Right forelimb (tissue), 1 donor: Measurements from ENCODE around the gene CDRT4.
A peak's percentile ranks its signal among the peaks of the same experiment; 100 is the strongest.

Experiments used
- DNase-seq: peaks from one replicate; pipeline ENCODE4 v3.0.0-alpha.2; 2018

Gene CDRT4

DNA sequence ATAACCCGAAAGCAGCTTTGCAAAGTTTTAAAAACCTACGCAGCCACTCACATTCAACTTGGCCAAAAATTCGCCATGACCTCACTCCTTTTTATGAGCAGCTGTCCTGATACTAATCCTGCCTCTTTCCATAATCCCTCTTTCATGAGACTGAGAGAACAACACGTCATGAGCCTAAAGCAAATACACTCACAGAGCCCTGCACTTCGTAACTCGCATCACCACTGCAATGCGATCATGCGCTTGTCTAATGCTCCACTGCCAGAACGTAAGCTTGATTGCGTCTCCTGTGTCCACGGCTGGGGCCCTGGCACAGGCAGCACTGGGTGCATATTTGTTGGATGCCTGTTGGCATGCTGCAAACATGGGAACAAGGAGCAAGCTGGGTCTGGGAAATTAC, 36.2 kb downstream of the CDRT4 start:
- peak; percentile 67 for DNase-seq

DNA sequence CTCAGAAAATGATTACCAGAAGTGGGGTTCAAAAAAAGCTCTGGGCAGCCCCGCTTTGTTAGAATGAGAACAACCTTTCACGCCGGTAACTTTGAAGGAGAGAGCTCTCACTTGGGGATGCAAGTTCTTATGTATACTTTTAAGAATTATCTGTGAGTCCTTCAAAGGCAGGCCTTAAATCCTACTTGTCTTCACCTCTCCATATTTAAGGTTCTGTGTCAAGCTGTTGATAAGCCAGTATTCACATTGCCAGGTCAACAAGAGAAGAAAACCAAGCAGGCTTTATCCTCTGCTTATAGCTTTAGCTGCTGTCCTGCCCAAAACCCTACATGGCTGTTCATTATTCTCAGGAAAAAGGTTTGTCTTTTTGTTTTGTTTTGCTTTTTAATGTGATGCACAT, 42.9 kb downstream of the CDRT4 start:
- DNase-seq: no peak

DNA sequence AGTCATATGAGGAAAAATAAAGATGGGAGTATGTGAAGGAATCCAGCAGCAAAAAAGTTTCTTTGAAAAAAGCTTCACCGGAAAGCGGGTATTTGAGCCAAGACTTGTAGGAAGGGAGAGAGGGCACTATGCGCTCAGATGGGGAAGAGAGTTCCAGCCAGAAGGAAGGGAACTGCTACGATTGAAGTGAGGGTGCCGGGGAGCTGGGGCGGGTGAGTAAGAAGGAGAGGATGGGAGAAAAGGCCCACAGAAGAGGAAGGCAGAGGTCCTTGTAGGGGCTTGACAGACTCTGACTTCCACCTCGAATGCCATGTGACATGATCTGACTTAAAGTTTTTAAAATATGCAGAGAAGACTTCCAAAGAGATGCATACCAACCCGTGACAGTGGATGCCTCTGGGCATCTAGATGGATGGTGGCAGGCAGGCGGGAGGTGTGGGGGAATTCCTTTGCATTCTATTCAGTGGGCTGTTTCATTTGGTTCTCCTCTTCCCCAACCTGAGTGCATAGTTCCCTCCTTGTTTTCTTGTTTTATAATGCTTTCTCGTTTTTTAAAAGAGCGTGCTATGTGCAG, 44.9 kb downstream of the CDRT4 start:
- no peak for DNase-seq

DNA sequence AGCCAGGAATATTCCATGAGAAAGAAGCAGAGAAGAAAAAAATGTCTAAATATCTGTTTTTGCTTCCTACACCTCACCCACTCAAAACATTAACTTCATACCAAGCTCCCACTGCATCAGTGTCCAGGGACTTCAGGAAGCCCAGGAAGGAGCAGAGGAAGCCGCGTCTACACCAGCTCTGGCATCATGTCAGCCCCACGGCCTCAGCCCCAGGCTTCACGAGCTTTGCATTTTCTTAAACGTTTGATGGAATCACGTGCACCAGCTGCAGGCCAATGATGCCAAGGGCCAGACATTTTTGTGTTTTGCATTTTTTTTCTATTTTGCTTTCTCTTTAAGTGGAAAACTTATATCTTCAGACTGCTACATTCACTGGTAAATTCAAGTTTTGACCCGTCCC, 48.6 kb downstream of the CDRT4 start:
- DNase-seq: no peak

DNA sequence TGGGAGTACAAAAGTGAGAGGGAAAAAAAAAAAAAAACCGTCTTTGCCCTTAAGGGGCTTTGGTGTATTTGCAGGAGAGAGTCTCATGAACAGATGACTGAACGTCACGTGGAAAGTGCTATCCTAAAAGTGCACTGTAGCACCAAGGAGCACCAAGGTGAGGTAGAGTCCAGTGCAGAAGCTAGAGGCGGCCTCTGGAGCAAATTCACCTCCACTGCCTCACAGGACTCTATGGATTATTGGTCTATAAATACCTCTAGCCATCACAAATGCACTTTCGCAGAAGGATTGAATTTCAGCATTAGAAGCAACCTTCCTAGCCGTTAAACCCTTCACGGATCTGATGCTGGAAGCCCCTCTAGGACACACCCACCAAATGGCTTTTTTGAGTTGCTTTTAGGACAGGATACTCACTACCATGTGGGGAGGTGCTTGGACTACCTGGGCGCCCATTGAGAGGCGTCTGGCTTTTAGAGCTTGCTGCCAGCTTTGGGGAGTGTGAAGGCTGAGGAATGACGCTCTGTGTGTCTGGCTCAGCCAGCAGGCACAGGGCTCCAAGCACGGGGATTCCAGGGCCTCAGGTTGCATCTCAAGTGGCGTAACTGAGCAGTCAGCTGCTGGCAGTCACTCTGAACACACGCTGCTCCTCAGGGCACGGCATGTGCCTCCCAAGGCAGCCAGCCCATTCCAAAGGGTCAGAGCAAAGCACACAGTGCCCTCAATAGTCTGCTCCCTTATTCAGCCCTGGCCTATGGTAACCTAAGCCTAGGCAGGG, 52.7 kb downstream of the CDRT4 start:
- peak; percentile 75 for DNase-seq

DNA sequence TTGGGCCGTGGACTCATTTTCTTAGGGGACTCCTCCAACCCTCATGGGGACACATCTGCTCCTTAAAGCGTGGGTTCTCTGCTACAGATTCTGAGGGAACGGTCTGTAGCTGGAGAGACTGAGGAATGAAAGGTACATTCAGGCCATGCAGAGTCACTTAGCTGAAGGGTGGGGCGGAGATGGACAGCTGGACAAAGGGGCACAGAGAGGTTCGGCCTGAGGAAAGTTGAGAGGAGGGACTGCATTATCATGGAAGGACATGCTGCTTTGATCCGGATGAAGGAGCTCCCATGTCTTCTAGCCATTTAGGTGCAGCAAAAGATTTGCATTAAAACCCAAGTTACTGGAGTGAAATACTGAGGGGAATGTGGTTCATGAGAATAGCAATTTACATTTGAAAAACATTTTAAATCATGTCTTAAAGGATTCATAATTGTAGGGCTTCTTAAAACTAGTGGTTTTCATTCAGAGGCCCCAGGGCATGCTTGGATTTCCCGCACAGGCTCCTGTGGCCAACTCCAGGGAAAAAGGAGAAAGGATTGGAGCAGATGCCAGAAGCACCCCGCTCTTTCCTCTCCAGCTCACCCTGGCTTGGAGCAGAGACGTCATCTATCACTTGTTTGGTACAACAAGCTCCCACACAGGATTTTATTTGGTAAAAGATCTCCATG, 54.2 kb downstream of the CDRT4 start:
- DNase-seq: no peak

DNA sequence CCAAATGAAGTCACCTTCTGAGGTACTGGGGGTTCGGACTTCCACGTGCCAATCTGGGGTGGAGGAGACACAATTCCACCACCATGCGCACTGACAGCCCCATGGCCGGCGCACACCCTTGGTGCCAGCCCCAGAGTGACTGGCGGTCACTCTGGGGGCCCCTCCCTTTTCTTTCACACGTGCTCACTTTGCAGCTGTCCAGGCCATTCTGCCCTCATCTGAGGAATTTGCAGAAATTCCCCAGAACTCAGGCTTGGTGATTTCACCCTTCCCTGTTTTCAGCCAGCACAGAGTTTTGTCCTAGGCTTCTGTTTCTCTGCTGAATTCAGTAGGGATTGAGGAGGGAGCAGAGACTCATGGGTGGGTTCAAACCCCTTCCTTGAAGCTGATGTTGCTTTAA, 54.8 kb downstream of the CDRT4 start:
- DNase-seq: no peak

- DNase-seq: no peak
Observed at GRCh38 chr17:15411384-15412198, 55.8 kb downstream of the CDRT4 start.

DNA sequence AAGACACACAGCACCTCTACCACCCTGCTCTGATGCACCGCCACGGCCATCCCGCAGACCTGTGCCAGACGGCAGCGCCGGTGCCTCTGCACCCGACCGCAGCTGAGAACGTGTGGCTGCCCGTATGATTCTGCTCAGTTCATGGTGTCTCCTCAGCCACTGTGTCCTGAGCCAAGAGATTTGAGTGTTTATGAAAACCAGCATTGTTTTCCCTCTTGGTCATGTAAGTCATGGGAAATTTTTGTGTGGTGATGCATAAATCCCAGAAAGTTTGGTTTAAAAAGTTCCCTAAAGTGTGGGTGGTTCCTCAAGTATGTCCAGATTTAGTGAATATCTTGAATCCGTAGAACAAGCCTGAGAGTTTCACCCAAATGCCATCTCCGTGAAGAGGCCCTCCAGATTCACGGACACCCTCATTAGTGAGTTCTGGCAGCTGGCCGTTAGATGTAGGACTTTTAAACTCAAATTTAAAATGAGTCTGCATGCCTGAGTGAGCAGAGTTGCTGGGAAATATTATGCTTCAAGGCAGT, 57.6 kb downstream of the CDRT4 start:
- DNase-seq: peak; percentile 64

DNA sequence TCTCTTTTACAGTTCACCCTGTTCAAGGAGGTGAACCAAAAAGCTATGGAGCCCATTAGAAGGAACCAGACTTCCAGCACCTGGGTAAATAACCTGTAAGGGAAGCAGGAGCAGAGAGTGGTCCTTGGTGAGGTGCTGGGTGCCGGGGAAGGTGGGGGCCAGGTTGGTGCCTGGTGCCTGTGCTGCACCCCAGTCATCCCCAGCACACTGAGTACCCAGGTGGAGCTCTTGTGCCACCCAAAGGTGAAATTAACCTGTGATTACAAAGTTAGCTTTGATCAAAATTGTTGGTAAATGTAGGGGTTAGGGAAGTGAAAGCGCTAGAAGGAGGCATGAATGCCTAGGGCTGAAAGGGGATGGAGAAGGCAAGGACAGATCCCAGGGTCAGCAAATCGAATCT, 58.6 kb downstream of the CDRT4 start:
- DNase-seq: no peak

DNA sequence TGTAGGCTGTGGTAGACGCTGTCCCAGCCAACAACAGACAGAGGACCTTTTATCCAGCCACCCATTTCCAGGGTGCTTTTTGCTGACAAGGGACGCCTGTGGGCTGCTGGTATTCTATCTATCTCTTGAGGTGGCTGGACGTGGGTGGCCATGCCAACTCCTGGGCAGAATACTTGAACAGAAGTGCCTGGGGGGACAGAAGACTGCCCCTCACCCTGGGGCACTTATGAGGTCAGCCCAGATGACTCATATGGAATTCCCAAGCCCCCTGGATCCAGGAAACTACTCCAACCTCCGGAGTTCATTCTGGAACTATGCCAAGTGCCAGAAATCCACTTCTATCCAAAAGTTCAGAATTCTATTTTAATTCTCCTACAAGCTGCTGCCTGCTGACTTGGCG, 61.3 kb downstream of the CDRT4 start:
- DNase-seq: no peak

- no peak for DNase-seq
Observed at GRCh38 chr17:15405058-15405415, 62.4 kb downstream of the CDRT4 start.

- DNase-seq: no peak
Observed at GRCh38 chr17:15404106-15405057, 63.0 kb downstream of the CDRT4 start.

DNA sequence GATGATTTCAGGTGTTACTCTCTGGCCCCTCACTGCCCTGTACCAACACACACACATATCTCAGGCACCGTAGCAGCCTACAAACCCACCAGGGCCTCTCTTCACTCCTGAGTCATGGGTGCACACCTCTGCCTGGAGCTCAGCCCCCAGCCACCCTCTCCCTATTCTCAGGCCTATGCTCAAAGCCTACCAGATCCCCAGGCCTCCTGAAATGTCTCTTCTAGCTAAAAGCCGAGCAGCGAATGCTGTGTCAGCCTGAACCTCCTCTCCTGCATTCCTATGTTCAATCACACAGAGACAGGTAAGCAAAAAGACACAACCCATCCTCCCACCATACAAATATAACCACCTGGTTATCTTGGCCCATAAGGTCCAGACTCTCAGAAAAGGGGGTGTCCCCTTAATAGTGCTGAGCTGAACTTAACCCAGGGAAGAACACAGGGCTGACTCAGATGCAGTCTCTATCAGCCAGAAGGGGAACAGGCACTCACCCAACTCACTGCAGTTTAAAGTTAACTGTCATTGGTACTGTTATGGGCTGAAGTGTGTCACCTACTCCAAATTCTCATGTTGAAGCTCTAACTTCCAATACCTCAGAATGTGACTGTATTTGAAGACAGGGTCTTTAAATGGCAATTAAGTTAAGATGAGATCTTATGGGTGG, 64.0 kb downstream of the CDRT4 start:
- no peak for DNase-seq

GRCh38 chr17:15399443-15399842, 68.0 kb downstream of the CDRT4 start:
- DNase-seq: no peak

DNA sequence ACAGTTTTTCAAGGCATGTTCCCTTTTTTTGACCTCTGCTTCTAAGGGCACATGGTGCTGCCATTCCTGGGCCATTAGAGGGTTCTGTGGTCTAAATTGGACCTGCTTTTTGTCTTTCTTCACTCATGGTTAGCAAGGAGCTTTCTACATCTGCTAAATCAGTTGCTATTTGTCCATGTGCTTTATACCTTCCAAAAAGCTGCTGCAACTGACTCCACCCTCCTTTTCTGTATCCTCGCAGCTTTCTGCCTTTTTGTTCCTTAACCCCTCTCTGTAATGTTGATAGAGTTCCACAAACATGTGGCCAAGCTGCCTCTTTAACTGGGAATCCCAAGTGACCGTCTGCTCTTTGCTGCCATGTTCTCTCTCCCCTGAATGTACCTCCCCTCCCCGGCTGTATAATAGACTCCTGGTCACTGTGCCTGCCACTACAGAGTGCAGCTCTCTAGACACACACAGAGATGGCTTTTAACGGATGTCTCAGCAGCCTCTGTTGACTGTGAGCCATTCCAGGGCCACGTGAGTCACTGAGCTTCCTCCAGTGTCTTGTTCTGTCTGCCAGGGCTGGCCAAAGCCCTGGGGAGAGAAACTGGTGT, 68.6 kb downstream of the CDRT4 start:
- no peak for DNase-seq

DNA sequence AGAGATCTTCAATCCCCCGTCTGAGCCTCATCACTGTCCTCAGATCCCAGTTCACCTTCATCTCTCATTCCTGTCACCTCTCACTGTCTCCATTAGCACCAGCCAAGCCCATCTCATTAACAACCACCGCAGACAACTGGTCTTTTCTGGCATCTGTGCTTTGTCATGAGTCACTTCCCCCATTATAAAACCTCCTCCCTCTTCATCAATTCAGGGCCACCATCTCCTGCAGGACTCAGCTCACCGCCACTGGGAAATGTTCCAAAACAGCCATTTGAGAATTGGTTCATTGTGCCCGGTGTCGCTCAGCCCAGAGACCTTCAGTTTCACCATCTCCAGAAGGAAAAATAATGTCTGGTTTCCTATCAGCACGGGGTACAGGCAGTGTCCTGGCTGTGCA, 69.1 kb downstream of the CDRT4 start:
- DNase-seq: no peak

GRCh38 chr17:15397620-15398019, 69.8 kb downstream of the CDRT4 start:
- DNase-seq: no peak

- no peak for DNase-seq
Observed at GRCh38 chr17:15395091-15395490, 72.3 kb downstream of the CDRT4 start.

GRCh38 chr17:15393414-15393813, 74.0 kb downstream of the CDRT4 start:
- no peak for DNase-seq

DNA sequence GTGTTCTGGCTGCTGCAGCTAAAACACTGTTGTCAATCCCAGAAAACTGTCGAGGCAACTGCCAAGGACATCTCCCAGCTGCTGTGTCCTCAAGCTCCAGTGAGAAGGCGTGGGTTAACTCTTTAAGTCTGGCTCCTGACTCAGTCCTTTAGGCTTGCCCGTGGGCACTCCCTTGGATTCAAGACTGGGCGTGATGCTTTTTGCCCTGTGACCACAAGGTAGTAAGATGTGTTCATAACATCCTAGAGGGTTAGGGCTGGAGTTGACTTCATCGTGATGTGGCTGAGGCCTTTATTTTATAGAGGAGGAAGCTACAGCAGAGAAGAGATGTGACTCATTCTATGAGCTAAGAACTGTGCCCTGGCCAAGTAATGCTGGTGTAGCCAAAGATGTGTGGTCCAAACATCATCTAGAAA, 75.1 kb downstream of the CDRT4 start:
- no peak for DNase-seq
